ENCODE results near the gene PRM2.
"Not testable (repeated sequence)": the region's sequence is repeated elsewhere in the genome, so short reads cannot be mapped to it uniquely, and the experiment has no call there.

Gene PRM2

DNA sequence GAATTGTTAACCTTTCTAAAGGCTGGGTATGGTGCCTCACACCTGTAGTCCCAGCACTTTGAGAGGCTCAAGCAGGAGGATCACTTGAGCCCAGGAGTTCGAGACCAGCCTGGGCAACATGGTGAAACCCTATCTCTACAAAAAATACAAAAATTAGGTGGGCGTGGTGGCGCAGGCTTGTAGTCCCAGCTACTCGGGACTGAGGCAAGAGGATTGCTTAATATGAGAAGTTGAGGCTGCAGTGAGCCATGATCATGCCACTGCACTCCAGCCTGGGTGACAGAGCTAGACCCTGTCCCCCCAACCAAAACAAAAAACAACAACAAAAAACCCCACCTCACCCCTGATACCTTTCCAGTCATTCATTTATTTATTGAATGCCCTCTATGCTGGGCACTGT is 13.4 kb upstream of the PRM2 start:
- DNase-seq (ENCODE audit: low read depth in 2 of 2): not testable (repeated sequence)

DNA sequence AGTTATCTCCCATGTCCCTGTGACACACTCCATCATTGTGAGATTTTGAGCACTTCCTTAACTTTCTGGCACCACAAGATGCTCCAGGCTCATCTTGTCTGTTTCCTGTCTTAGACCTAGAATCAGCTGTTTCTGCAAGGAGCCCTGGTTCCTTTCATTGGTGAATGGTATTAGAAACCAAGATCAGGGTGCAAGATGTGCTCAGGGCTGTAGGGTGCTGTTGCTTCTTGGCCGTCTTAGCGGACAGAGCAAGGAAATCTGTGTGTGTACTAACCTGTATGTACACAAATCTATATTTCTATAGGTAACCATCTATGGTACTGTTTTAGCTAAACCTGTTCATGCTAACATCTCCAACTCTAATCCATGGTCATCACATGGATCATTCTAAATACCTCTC is 12.9 kb upstream of the PRM2 start:
- DNase-seq (ENCODE audit: low read depth in 2 of 2): no peak

GRCh38 chr16:11285842-11286241 is 9.6 kb upstream of the PRM2 start:
- DNase-seq (ENCODE audit: low read depth in 2 of 2): no peak

GRCh38 chr16:11283820-11284248 is 7.6 kb upstream of the PRM2 start:
- DNase-seq (ENCODE audit: low read depth in 2 of 2): no peak

DNA sequence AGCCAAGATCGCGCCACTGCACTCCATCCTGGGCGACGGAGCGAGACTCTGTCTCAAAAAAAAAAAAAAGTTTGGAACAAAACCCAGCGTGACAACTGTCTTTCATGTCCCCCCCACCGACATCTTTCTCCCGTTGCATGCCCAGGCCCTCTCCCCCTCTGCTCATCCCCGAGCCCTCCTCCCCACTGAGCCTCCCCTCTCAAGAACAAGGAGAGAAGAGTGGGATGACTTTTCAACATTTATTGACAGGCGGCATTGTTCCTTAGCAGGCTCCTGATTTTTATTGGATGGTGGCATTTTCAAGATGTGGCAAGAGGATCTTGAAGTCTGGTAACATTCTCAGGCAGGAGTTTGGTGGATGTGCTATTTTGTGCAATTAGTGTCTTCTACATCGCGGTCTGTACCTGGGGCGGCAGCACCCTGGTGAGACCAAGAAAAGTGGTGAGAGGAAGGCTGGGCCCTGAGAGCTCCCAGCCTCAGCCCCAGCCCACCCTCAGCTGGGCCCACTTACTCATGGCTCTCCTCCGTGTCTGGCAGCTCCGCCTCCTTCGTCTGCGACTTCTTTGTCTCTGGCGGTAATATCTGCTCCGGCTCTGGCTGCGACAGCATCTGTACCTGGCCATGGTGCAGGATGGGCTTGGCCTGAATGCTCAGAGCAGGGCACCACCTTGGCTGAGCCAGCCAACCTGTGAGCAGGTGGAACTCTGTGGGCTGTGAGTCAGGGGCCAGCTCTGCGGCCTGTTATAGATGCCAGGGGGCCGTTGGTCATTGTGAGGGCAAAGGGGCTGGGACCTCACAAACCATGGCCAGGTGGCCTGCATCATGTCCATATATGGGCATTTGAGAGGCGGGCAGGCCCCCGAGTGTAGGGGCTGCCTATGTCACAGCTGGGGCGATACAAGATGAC is 4.6 kb upstream of the PRM2 start, which contains the start of gene PRM1:
Gene PRM1, minus strand, starts transcription at position 715 of the 907 bp plus-strand sequence. Its CDS starts 92 bp downstream, at position 623.
- DNase-seq (ENCODE audit: low read depth in 2 of 2): no peak

GRCh38 chr16:11278681-11279628 is 2.7 kb upstream of the PRM2 start:
- no peak for DNase-seq (ENCODE audit: low read depth in 2 of 2)

DNA sequence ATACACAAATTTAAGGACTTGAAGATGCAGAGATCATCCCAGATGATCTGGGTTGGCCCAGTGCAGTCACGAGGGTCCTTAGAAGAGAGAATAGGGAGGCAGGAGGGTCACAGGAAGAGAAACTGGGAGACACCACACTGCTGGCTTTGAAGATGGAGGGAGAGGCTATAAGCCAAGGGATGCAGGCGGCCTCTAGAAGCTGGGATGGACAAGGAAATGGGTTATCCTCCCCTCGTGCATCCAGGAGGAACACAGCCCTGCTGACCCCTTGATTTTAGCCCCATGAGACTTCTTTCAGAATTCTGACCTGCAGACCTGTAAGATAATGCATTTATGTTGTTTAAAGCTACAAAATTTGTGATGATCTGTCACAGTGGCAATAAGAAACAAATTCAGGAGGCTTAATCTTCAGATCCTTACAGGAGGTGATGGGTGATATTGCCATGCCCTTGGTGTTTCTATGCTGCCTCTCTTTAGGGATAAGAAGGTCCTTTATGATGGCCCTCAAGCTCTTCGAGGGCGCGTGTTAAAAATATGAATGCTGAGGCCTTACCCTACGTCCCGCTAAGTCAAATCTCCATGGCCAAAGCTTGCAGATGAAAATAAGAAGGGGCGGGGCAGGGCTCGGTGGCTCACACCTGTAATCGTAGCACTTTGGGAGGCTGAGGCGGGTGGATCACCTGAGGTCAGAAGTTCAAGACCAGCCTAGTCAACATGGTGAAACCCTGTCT is 1.5 kb upstream of the PRM2 start:
- no peak for DNase-seq (ENCODE audit: low read depth in 2 of 2)

- no peak for DNase-seq (ENCODE audit: low read depth in 2 of 2)
Measured at GRCh38 chr16:11276896-11277593, 765 bp upstream of the PRM2 start.

DNA sequence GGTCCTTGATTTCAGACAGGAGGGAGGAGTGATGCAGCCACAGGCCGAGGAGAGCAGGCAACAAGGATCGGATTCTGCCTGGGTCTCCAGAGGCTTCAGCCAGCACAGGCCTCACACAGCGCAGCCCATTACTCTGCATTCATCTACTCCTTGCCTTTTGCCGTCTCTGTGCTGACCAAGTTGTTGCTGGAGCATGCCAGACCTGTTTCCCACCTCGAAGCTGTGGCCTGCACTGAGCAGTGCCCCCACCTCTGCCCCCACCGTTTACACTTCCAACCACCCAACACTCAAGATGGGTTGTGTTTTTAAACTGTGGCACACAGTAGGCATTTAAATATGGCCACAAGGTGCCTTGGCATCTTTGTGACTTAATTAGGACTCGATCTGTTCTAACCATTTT is 1.3 kb downstream of the PRM2 start:
- DNase-seq (ENCODE audit: low read depth in 2 of 2): no peak

- DNase-seq (ENCODE audit: low read depth in 2 of 2): no peak
Measured at GRCh38 chr16:11273721-11274324, 2.5 kb downstream of the PRM2 start.

GRCh38 chr16:11272921-11273720 is 3.2 kb downstream of the PRM2 start, which contains the start of gene PRM3:
Gene PRM3 (minus strand): TSS chr16:11273629. CDS start chr16:11273595, 34 bp downstream.
- DNase-seq (ENCODE audit: low read depth in 2 of 2): no peak

- DNase-seq (ENCODE audit: low read depth in 2 of 2): no peak
Measured at GRCh38 chr16:11272484-11272883, 3.8 kb downstream of the PRM2 start.

- DNase-seq (ENCODE audit: low read depth in 2 of 2): no peak
Measured at GRCh38 chr16:11271610-11272009, 4.7 kb downstream of the PRM2 start.

DNA sequence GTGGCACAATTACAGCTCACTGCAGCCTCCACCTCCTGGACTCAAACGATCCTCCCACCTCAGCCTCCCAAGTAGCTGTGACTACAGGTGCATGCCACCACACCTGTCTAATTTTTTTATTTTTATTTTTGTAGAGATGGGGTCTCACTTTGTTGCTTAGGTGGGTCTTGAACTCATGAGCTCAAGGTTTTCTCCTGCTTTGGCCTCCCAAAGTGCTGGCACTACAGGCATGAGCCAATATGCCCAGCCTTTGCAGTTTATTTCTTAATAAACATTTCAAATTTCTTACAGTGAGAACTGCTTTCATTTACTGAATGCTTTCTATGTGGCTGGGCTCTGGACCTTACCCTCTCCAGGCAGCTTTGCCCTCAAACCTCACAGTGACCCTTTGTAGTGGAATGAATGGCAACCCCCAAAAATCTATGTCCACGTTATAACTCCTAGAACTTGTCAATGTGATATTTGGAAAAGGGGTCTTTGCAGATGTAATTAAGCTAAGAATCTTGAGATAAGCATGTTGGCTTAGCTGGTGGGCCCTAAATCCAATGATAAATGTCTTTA is 5.6 kb downstream of the PRM2 start:
- no peak for DNase-seq (ENCODE audit: low read depth in 2 of 2)

- DNase-seq (ENCODE audit: low read depth in 2 of 2): no peak
Measured at GRCh38 chr16:11268921-11269375, 7.3 kb downstream of the PRM2 start, which contains the start of gene TNP2. Gene TNP2 (minus strand): TSS chr16:11269325. CDS start chr16:11269262, 63 bp downstream.

- no peak for DNase-seq (ENCODE audit: low read depth in 2 of 2)
Measured at GRCh38 chr16:11265124-11265523, 11.2 kb downstream of the PRM2 start.

- no peak for DNase-seq (ENCODE audit: low read depth in 2 of 2)
Measured at GRCh38 chr16:11264155-11264832, 12.0 kb downstream of the PRM2 start.

GRCh38 chr16:11263737-11264136 is 12.5 kb downstream of the PRM2 start:
- no peak for DNase-seq (ENCODE audit: low read depth in 2 of 2)

- no peak for DNase-seq (ENCODE audit: low read depth in 2 of 2)
Measured at GRCh38 chr16:11262915-11263314, 13.4 kb downstream of the PRM2 start.
